IMR-90 (cell line): ENCODE data around the gene ATXN3.

Source experiments
- CEBPB ChIP-seq: IDR thresholded peaks from 2 replicates; pipeline ENCODE4 v1.6.1; 2012; ENCODE audit warnings: low read depth, low read length, improper control_type of control experiment
- MAZ ChIP-seq: IDR thresholded peaks from 2 replicates; pipeline ENCODE4 v1.6.1; 2012; ENCODE audit warnings: low read depth, mild to moderate bottlenecking, low read length, improper control_type of control experiment, moderate library complexity, borderline replicate concordance
- POLR2A ChIP-seq: IDR thresholded peaks from 2 replicates; pipeline ENCODE4 v1.6.1; 2012; ENCODE audit warnings: mild to moderate bottlenecking, low read depth, low read length
- RAD21 ChIP-seq: IDR thresholded peaks from 2 replicates; pipeline ENCODE4 v1.6.1; 2012; ENCODE audit warnings: low read length, improper control_type of control experiment
- RFX5 ChIP-seq: IDR thresholded peaks from 2 replicates; pipeline ENCODE4 v1.8.0; 2012; ENCODE audit warnings: low read depth, mild to moderate bottlenecking, low read length, moderate library complexity
- USF2 ChIP-seq: fragments of 150-350 bp; IDR thresholded peaks from 2 replicates; pipeline ENCODE4 v1.6.1; 2017; ENCODE audit warnings: mild to moderate bottlenecking, antibody characterized with exemption, low read length, low read depth
- TF ChIP-seq, protein P1 (sequence below): conservative IDR thresholded peaks from 2 replicates; pipeline ENCODE4 v1.5.1; 2012; ENCODE audit warnings: mild to moderate bottlenecking, low read depth, low read length, improper control_type of control experiment

GRCh38 chr14:92021523-92021922 lies 84.9 kb downstream of the ATXN3 start:
- TF ChIP-seq, protein P1, sequence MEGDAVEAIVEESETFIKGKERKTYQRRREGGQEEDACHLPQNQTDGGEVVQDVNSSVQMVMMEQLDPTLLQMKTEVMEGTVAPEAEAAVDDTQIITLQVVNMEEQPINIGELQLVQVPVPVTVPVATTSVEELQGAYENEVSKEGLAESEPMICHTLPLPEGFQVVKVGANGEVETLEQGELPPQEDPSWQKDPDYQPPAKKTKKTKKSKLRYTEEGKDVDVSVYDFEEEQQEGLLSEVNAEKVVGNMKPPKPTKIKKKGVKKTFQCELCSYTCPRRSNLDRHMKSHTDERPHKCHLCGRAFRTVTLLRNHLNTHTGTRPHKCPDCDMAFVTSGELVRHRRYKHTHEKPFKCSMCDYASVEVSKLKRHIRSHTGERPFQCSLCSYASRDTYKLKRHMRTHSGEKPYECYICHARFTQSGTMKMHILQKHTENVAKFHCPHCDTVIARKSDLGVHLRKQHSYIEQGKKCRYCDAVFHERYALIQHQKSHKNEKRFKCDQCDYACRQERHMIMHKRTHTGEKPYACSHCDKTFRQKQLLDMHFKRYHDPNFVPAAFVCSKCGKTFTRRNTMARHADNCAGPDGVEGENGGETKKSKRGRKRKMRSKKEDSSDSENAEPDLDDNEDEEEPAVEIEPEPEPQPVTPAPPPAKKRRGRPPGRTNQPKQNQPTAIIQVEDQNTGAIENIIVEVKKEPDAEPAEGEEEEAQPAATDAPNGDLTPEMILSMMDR = no peak
- TF ChIP-seq USF2 = no peak
- no peak for TF ChIP-seq RAD21
- TF ChIP-seq MAZ = no peak
- no peak for TF ChIP-seq RFX5
- TF ChIP-seq CEBPB = no peak
- no peak for TF ChIP-seq POLR2A
